ENCODE measurements around the gene NLRP6.

The NLRP6 gene

GRCh38 chr11:256952-257737 is 21.1 kb upstream of the NLRP6 start:
- no peak for DNase-seq

GRCh38 chr11:257766-258493 is 20.3 kb upstream of the NLRP6 start:
- no peak for DNase-seq

- DNase-seq, result no peak
These were observed 18.8 kb upstream of the NLRP6 start for GRCh38 chr11:259413-259812.

GRCh38 chr11:261624-262023 is 16.6 kb upstream of the NLRP6 start:
- DNase-seq, result no peak

- DNase-seq, result peak; percentile 50
These were observed 11.3 kb upstream of the NLRP6 start for GRCh38 chr11:266676-267439.

GRCh38 chr11:267491-267994 is 10.7 kb upstream of the NLRP6 start:
- peak; percentile 61 for DNase-seq

GRCh38 chr11:268716-269145 is 9.5 kb upstream of the NLRP6 start:
- DNase-seq, result peak; percentile 67

- peak; percentile 89 for DNase-seq
These were observed 8.9 kb upstream of the NLRP6 start for GRCh38 chr11:269146-269890.

GRCh38 chr11:270451-271318 is 7.5 kb upstream of the NLRP6 start:
- DNase-seq, result no peak

GRCh38 chr11:271319-271715 is 6.9 kb upstream of the NLRP6 start:
- no peak for DNase-seq

- no peak for DNase-seq
These were observed 5.8 kb upstream of the NLRP6 start for GRCh38 chr11:272195-272930.

- no peak for DNase-seq
These were observed 5.3 kb upstream of the NLRP6 start for GRCh38 chr11:272931-273198.

GRCh38 chr11:276219-276618 is 2.0 kb upstream of the NLRP6 start:
- DNase-seq, result no peak

GRCh38 chr11:279040-279965 is 1.1 kb downstream of the NLRP6 start:
- no peak for DNase-seq

GRCh38 chr11:279966-280705 is 1.9 kb downstream of the NLRP6 start:
- DNase-seq, result peak; percentile 45

GRCh38 chr11:280706-281485 is 2.7 kb downstream of the NLRP6 start:
- DNase-seq, result no peak

GRCh38 chr11:281486-282161 is 3.4 kb downstream of the NLRP6 start:
- DNase-seq, result no peak

- no peak for DNase-seq
These were observed 4.0 kb downstream of the NLRP6 start for GRCh38 chr11:282171-282570.

Data from central memory CD4-positive, alpha-beta T cell (primary cell).